Measurements from ENCODE around the gene ADAMTS12.

ADAMTS12 gene

DNA sequence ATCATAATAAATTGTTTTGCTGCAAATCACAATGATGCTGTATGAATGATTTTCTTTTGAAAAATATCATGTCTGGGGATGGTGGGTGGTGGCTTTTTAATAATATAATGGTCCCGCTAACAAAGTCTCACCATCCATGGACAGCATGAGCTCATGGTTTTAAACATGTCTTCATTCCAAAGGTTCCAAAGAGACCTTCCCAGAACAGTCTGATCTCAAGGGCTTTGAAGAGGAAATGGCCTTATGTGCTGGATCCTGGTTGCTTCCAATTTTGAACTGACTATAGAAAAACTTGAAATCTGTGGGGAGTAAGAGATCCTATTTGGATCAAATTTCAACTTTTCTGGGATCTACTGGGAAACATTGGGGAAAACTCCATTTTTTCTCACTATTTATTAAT lies 121.8 kb downstream of the ADAMTS12 start:
- H3K4ac ChIP-seq (ENCODE audit: low read depth in 1 of 2, low read length in 2 of 2): no peak overlapping the region
- H3K27me3 ChIP-seq (ENCODE audit: control insufficient read depth in 1 of 2, insufficient read depth in 1 of 2, low read length in 2 of 2): no peaks in the 10 kb centered on the region
- no peak overlapping the region for H2BK15ac ChIP-seq (ENCODE audit: low read depth, poor library complexity, severe bottlenecking)
- no peak overlapping the region for H3K14ac ChIP-seq (ENCODE audit: low read length in 2 of 2)
- H2AFZ ChIP-seq (ENCODE audit: low read depth, low read length): no peak overlapping the region
- no peak overlapping the region for H3K27ac ChIP-seq (ENCODE audit: low read length, poor library complexity, severe bottlenecking)
- H3K36me3 ChIP-seq (ENCODE audit: control insufficient read depth in 1 of 2, insufficient read depth in 2 of 2, low read depth in 1 of 2, low read length in 2 of 2): no peaks in the 10 kb centered on the region
- H3K4me2 ChIP-seq (ENCODE audit: low read length, poor library complexity, severe bottlenecking): no peak overlapping the region
- H2BK120ac ChIP-seq (ENCODE audit: low read depth, low read length): no peak overlapping the region
- H3K4me3 ChIP-seq (ENCODE audit: insufficient read depth in 1 of 2, low read depth in 1 of 2, low read length in 2 of 2): no peak overlapping the region
- H3K9ac ChIP-seq (ENCODE audit: low read length): no peak overlapping the region
- H4K91ac ChIP-seq (ENCODE audit: low read length): no peak overlapping the region
- H4K8ac ChIP-seq (ENCODE audit: low read length): no peak overlapping the region
- no peak overlapping the region for H2BK12ac ChIP-seq (ENCODE audit: low read length in 2 of 2)
- peaks cover 13% of the 10 kb centered on the region for H3K4me1 ChIP-seq (ENCODE audit: control insufficient read depth, insufficient read depth, low read depth, low read length)
- H3K23ac ChIP-seq (ENCODE audit: low read length in 2 of 2): no peak overlapping the region
- H3K9me3 ChIP-seq (ENCODE audit: control insufficient read depth, low read length): no peaks in the 10 kb centered on the region
- H3K79me1 ChIP-seq (replicated peaks; ENCODE audit: low read length, poor library complexity, severe bottlenecking): peaks cover 7% of the 10 kb centered on the region
- no peak for DNase-seq
- no peak overlapping the region for H3K18ac ChIP-seq (ENCODE audit: low read depth in 1 of 2, low read length in 2 of 2)
- no peak overlapping the region for H2BK5ac ChIP-seq (ENCODE audit: low read depth, low read length, poor library complexity, severe bottlenecking)
- WGBS: 100% methylated on average over 1 of the region's 1 CpG
- no peak overlapping the region for H2AK5ac ChIP-seq (ENCODE audit: low read length, severe bottlenecking)

DNA sequence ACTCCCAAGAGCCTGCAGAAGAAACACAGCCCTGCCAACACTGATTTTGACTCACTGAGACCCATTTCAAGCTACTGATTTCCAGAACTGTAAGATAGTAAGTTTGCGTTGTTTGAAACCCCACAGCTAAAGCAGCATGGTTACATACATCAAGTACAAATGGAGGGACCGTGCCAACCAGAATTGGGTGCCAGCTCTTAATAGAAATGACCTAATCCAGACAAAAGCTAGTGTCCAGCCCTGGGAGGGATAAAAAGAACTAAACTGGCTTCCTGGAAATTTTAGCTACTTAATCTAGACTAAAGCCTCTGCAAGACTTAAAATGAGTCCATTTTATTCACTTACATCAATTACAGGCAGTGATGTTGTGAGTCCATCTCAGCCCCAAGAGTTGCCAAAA lies 122.6 kb downstream of the ADAMTS12 start:
- H2BK15ac ChIP-seq (ENCODE audit: low read depth, poor library complexity, severe bottlenecking): no peak overlapping the region
- peak; percentile 41 for DNase-seq
- no peak overlapping the region for H3K4me2 ChIP-seq (ENCODE audit: low read length, poor library complexity, severe bottlenecking)
- WGBS: 94% methylated on average over 2 of the region's 2 CpGs
- peaks cover 9% of the 10 kb centered on the region for H3K79me1 ChIP-seq (replicated peaks; ENCODE audit: low read length, poor library complexity, severe bottlenecking)
- H3K27me3 ChIP-seq (ENCODE audit: control insufficient read depth in 1 of 2, insufficient read depth in 1 of 2, low read length in 2 of 2): no peaks in the 10 kb centered on the region
- no peak overlapping the region for H2AFZ ChIP-seq (ENCODE audit: low read depth, low read length)
- H2BK5ac ChIP-seq (ENCODE audit: low read depth, low read length, poor library complexity, severe bottlenecking): no peak overlapping the region
- H2BK120ac ChIP-seq (ENCODE audit: low read depth, low read length): no peak overlapping the region
- no peak overlapping the region for H3K14ac ChIP-seq (ENCODE audit: low read length in 2 of 2)
- no peak overlapping the region for H3K18ac ChIP-seq (ENCODE audit: low read depth in 1 of 2, low read length in 2 of 2)
- no peak overlapping the region for H3K9ac ChIP-seq (ENCODE audit: low read length)
- no peak overlapping the region for H3K23ac ChIP-seq (ENCODE audit: low read length in 2 of 2)
- H3K9me3 ChIP-seq (ENCODE audit: control insufficient read depth, low read length): no peaks in the 10 kb centered on the region
- no peak overlapping the region for H4K8ac ChIP-seq (ENCODE audit: low read length)
- no peaks in the 10 kb centered on the region for H3K36me3 ChIP-seq (ENCODE audit: control insufficient read depth in 1 of 2, insufficient read depth in 2 of 2, low read depth in 1 of 2, low read length in 2 of 2)
- no peak overlapping the region for H3K4me3 ChIP-seq (ENCODE audit: insufficient read depth in 1 of 2, low read depth in 1 of 2, low read length in 2 of 2)
- no peak overlapping the region for H3K27ac ChIP-seq (ENCODE audit: low read length, poor library complexity, severe bottlenecking)
- H2AK5ac ChIP-seq (ENCODE audit: low read length, severe bottlenecking): peak overlapping the region; percentile 50
- peaks cover 12% of the 10 kb centered on the region for H3K4me1 ChIP-seq (ENCODE audit: control insufficient read depth, insufficient read depth, low read depth, low read length)
- no peak overlapping the region for H4K91ac ChIP-seq (ENCODE audit: low read length)
- no peak overlapping the region for H2BK12ac ChIP-seq (ENCODE audit: low read length in 2 of 2)
- H3K4ac ChIP-seq (ENCODE audit: low read depth in 1 of 2, low read length in 2 of 2): no peak overlapping the region

DNA sequence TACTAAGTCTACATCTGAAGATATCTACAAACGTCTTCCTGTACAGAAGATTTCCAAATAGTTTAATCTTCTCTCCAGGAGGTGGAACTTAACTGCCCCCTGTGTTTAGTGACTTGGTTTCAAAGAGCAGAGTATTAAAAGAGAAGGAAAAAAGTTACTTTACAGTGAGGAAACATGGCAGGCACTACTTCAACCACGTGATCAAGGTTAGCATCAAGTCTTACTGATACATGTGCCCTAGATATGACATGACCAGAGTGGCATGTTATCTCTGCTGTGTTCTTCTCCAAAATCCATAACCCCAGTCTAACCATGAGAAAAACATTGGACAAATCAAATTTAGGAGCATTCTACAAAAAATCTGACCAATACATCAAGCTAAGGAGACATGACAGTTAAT lies 125.8 kb downstream of the ADAMTS12 start:
- Histone ChIP-seq H3K14ac (ENCODE audit: low read length in 2 of 2) (no peak overlapping the region), H3K4ac (ENCODE audit: low read depth in 1 of 2, low read length in 2 of 2) (no peak overlapping the region), H2BK15ac (ENCODE audit: low read depth, poor library complexity, severe bottlenecking) (no peak overlapping the region), H2BK12ac (ENCODE audit: low read length in 2 of 2) (no peak overlapping the region), H4K91ac (ENCODE audit: low read length) (no peak overlapping the region), H2BK120ac (ENCODE audit: low read depth, low read length) (no peak overlapping the region), H3K36me3 (ENCODE audit: control insufficient read depth in 1 of 2, insufficient read depth in 2 of 2, low read depth in 1 of 2, low read length in 2 of 2) (no peaks in the 10 kb centered on the region), H4K8ac (ENCODE audit: low read length) (no peak overlapping the region), H3K27me3 (ENCODE audit: control insufficient read depth in 1 of 2, insufficient read depth in 1 of 2, low read length in 2 of 2) (no peaks in the 10 kb centered on the region), H2AFZ (ENCODE audit: low read depth, low read length) (no peak overlapping the region), H3K27ac (ENCODE audit: low read length, poor library complexity, severe bottlenecking) (no peak overlapping the region), H3K4me1 (ENCODE audit: control insufficient read depth, insufficient read depth, low read depth, low read length) (peaks cover 6% of the 10 kb centered on the region), H3K4me3 (ENCODE audit: insufficient read depth in 1 of 2, low read depth in 1 of 2, low read length in 2 of 2) (no peak overlapping the region), H2AK5ac (ENCODE audit: low read length, severe bottlenecking) (no peak overlapping the region), H3K9ac (ENCODE audit: low read length) (no peak overlapping the region), H3K9me3 (ENCODE audit: control insufficient read depth, low read length) (no peaks in the 10 kb centered on the region), H3K4me2 (ENCODE audit: low read length, poor library complexity, severe bottlenecking) (no peak overlapping the region), H2BK5ac (ENCODE audit: low read depth, low read length, poor library complexity, severe bottlenecking) (no peak overlapping the region), H3K23ac (ENCODE audit: low read length in 2 of 2) (no peak overlapping the region), H3K79me1 (replicated peaks; ENCODE audit: low read length, poor library complexity, severe bottlenecking) (peaks cover 14% of the 10 kb centered on the region), H3K18ac (ENCODE audit: low read depth in 1 of 2, low read length in 2 of 2) (no peak overlapping the region)
- DNase-seq: no peak
- WGBS: 100% methylated on average over 1 of the region's 2 CpGs

DNA sequence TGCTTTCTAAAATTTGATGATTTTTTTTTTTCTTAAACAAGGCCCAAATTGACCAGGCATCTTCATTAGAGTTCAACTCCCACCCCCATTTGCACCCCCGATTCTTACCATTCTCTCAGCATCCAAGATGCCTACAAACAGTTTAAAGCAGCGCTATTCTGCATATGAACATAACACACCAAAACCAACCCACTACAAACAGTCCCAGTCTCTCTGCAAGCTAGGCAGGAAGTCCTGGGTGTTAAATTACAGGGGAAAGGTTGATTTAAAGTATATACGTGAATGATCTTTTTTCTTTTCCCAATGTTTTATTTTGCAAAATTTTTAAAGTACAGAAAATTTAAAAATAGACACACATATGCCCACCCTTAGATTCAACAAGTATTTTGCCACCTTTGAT lies 127.0 kb downstream of the ADAMTS12 start:
- WGBS: 82% methylated on average over 1 of the region's 3 CpGs

More for the DNA sequence above, 127.0 kb downstream of the ADAMTS12 start:
- Histone ChIP-seq H3K9ac (ENCODE audit: low read length) (no peak overlapping the region), H3K4me1 (ENCODE audit: control insufficient read depth, insufficient read depth, low read depth, low read length) (peaks cover 7% of the 10 kb centered on the region), H2BK120ac (ENCODE audit: low read depth, low read length) (no peak overlapping the region), H3K9me3 (ENCODE audit: control insufficient read depth, low read length) (no peaks in the 10 kb centered on the region), H3K27me3 (ENCODE audit: control insufficient read depth in 1 of 2, insufficient read depth in 1 of 2, low read length in 2 of 2) (no peaks in the 10 kb centered on the region), H3K14ac (ENCODE audit: low read length in 2 of 2) (no peak overlapping the region), H3K4me3 (ENCODE audit: insufficient read depth in 1 of 2, low read depth in 1 of 2, low read length in 2 of 2) (no peak overlapping the region), H2BK5ac (ENCODE audit: low read depth, low read length, poor library complexity, severe bottlenecking) (no peak overlapping the region), H4K8ac (ENCODE audit: low read length) (no peak overlapping the region), H2BK15ac (ENCODE audit: low read depth, poor library complexity, severe bottlenecking) (no peak overlapping the region), H3K36me3 (ENCODE audit: control insufficient read depth in 1 of 2, insufficient read depth in 2 of 2, low read depth in 1 of 2, low read length in 2 of 2) (no peaks in the 10 kb centered on the region), H3K23ac (ENCODE audit: low read length in 2 of 2) (no peak overlapping the region), H4K91ac (ENCODE audit: low read length) (no peak overlapping the region), H2BK12ac (ENCODE audit: low read length in 2 of 2) (no peak overlapping the region), H3K79me1 (replicated peaks; ENCODE audit: low read length, poor library complexity, severe bottlenecking) (peaks cover 16% of the 10 kb centered on the region), H2AFZ (ENCODE audit: low read depth, low read length) (no peak overlapping the region), H3K4ac (ENCODE audit: low read depth in 1 of 2, low read length in 2 of 2) (no peak overlapping the region), H3K18ac (ENCODE audit: low read depth in 1 of 2, low read length in 2 of 2) (no peak overlapping the region), H3K27ac (ENCODE audit: low read length, poor library complexity, severe bottlenecking) (peak overlapping the region; percentile 20), H3K4me2 (ENCODE audit: low read length, poor library complexity, severe bottlenecking) (no peak overlapping the region), H2AK5ac (ENCODE audit: low read length, severe bottlenecking) (no peak overlapping the region)
- DNase-seq: no peak

Data from mesenchymal stem cell (in vitro differentiated cells and primary cell).